Astrocyte (in vitro differentiated cells and primary cell): ENCODE measurements around the gene PDK2. TPM values are rescaled to one million over a fixed set of nuclear protein-coding genes. Genes with fewer than 3 reads are reported as not detected.

Experiments
- DNase-seq: peaks from one replicate; pipeline ENCODE4 v3.0.0-alpha.2; 2010; ENCODE audit warnings: low read depth
- FAIRE-seq: peaks from 2 replicates; lab custom pipeline; 2011; peaks lifted over from hg19 to GRCh38; lab: Jason Lieb, UNC
- H2AFZ ChIP-seq: 2 replicates; pipeline ENCODE4 v1.6.0; 2012; ENCODE audit warnings: low read depth, low read length, inconsistent platforms
- H3K27ac ChIP-seq: 2 replicates; pipeline ENCODE4 v1.5.1; 2011; ENCODE audit warnings: low read depth, low read length, inconsistent platforms
- H3K27me3 ChIP-seq: 2 replicates; pipeline ENCODE4 v1.6.0; 2011; ENCODE audit warnings: low read length, inconsistent platforms; ENCODE audit not compliant: insufficient read depth
- H3K36me3 ChIP-seq: 2 replicates; pipeline ENCODE4 v1.5.1; 2011; ENCODE audit warnings: low read length, inconsistent platforms; ENCODE audit not compliant: insufficient read depth
- H3K4me1 ChIP-seq: 2 replicates; pipeline ENCODE4 v1.5.1; 2011; ENCODE audit warnings: low read length, inconsistent platforms; ENCODE audit not compliant: insufficient read depth
- H3K4me2 ChIP-seq: 2 replicates; pipeline ENCODE4 v1.6.0; 2012; ENCODE audit warnings: low read length, inconsistent platforms
- H3K4me3 ChIP-seq: 2 replicates; pipeline ENCODE4 v1.5.1; 2011; ENCODE audit warnings: low read depth, mild to moderate bottlenecking, low read length, inconsistent platforms; ENCODE audit not compliant: insufficient read depth
- H3K79me2 ChIP-seq: 2 replicates; pipeline ENCODE4 v1.6.0; 2012; ENCODE audit warnings: mild to moderate bottlenecking, low read length, inconsistent platforms; ENCODE audit not compliant: insufficient read depth
- H3K9ac ChIP-seq: 2 replicates; pipeline ENCODE4 v1.6.0; 2012; ENCODE audit warnings: mild to moderate bottlenecking, low read length, inconsistent platforms
- H3K9me3 ChIP-seq: 2 replicates; pipeline ENCODE4 v1.5.1; 2012; ENCODE audit warnings: low read depth, mild to moderate bottlenecking, low read length, inconsistent platforms; ENCODE audit not compliant: insufficient read depth
- H4K20me1 ChIP-seq: 2 replicates; pipeline ENCODE4 v1.6.0; 2012; ENCODE audit warnings: low read length, inconsistent platforms; ENCODE audit not compliant: insufficient read depth
- H3K27ac Mint-ChIP-seq: one replicate; pipeline ENCODE4 v1.8.0; 2021; ENCODE audit warnings: mild to moderate bottlenecking, mixed read lengths; ENCODE audit not compliant: unreplicated experiment
- H3K27me3 Mint-ChIP-seq: one replicate; pipeline ENCODE4 v1.8.0; 2021; ENCODE audit warnings: low read depth, mixed read lengths; ENCODE audit not compliant: unreplicated experiment
- H3K36me3 Mint-ChIP-seq: one replicate; pipeline ENCODE4 v1.8.0; 2021; ENCODE audit warnings: low read depth, mixed read lengths; ENCODE audit not compliant: unreplicated experiment
- H3K4me1 Mint-ChIP-seq: one replicate; pipeline ENCODE4 v1.8.0; 2021; ENCODE audit warnings: low read depth, mixed read lengths; ENCODE audit not compliant: unreplicated experiment
- H3K4me3 Mint-ChIP-seq: one replicate; pipeline ENCODE4 v1.8.0; 2021; ENCODE audit warnings: mild to moderate bottlenecking, moderate library complexity, mixed read lengths; ENCODE audit not compliant: unreplicated experiment
- H3K9me3 Mint-ChIP-seq: one replicate; pipeline ENCODE4 v1.8.0; 2021; ENCODE audit warnings: mild to moderate bottlenecking, mixed read lengths; ENCODE audit not compliant: unreplicated experiment
- EZH2 ChIP-seq: IDR thresholded peaks from 2 replicates; pipeline ENCODE4 v1.6.1; 2012; ENCODE audit warnings: mild to moderate bottlenecking, low read length, inconsistent platforms; ENCODE audit not compliant: insufficient read depth
- total RNA-seq: library from RNA; stranded (reverse); gene quantifications from 2 replicates; pipeline ENCODE4 v1.2.1, GENCODE V29; 2021
- TF ChIP-seq, protein P1 (sequence below): IDR thresholded peaks from 2 replicates; pipeline ENCODE4 v1.5.1; 2011; ENCODE audit warnings: low read depth, mild to moderate bottlenecking, inconsistent platforms, low read length, moderate library complexity; ENCODE audit not compliant: insufficient read depth

The PDK2 gene
- total RNA-seq, 1 donor from 2014 or later, result 25.8 TPM

DNA sequence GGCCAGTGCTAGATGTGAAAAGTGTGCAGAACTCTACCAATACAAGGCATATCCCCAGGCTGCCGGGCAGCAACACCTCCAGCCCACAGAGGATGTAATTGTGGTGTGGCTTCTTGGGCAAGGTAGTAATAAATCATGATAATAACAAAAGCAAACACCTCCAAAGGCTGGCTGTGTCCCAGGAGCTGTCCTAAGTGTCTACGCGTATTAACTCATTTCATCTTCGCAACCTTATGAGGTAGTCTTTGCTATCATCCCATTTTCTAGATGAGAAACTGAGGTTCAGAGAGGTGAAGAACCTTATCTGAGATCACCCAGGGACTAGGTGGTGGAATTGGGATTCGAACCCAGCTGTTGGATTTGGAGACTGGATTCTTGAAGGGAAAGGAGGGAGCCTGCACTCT is 5.3 kb downstream of the PDK2 start:
- Mint-ChIP-seq H3K27me3 (peaks cover 3% of the 10 kb centered on the region), H3K4me1 (peaks cover 14% of the 10 kb centered on the region), H3K36me3 (peaks cover 9% of the 10 kb centered on the region), H3K4me3 (peak overlapping the region; percentile 6), H3K27ac (peak overlapping the region; percentile 47), H3K9me3 (no peaks in the 10 kb centered on the region)
- Histone ChIP-seq H3K9me3 (no peaks in the 10 kb centered on the region), H3K36me3 (no peaks in the 10 kb centered on the region), H3K4me1 (peaks cover 19% of the 10 kb centered on the region), H3K27ac (no peak overlapping the region), H3K4me3 (no peak overlapping the region), H3K4me2 (no peak overlapping the region), H2AFZ (no peak overlapping the region), H3K79me2 (peaks cover 5% of the 10 kb centered on the region), H3K27me3 (no peaks in the 10 kb centered on the region), H3K9ac (no peak overlapping the region), H4K20me1 (peaks cover 36% of the 10 kb centered on the region)
- TF ChIP-seq EZH2, result no peak
- TF ChIP-seq, protein P1, sequence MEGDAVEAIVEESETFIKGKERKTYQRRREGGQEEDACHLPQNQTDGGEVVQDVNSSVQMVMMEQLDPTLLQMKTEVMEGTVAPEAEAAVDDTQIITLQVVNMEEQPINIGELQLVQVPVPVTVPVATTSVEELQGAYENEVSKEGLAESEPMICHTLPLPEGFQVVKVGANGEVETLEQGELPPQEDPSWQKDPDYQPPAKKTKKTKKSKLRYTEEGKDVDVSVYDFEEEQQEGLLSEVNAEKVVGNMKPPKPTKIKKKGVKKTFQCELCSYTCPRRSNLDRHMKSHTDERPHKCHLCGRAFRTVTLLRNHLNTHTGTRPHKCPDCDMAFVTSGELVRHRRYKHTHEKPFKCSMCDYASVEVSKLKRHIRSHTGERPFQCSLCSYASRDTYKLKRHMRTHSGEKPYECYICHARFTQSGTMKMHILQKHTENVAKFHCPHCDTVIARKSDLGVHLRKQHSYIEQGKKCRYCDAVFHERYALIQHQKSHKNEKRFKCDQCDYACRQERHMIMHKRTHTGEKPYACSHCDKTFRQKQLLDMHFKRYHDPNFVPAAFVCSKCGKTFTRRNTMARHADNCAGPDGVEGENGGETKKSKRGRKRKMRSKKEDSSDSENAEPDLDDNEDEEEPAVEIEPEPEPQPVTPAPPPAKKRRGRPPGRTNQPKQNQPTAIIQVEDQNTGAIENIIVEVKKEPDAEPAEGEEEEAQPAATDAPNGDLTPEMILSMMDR, result no peak
- DNase-seq (no peak), FAIRE-seq (no peak)

DNA sequence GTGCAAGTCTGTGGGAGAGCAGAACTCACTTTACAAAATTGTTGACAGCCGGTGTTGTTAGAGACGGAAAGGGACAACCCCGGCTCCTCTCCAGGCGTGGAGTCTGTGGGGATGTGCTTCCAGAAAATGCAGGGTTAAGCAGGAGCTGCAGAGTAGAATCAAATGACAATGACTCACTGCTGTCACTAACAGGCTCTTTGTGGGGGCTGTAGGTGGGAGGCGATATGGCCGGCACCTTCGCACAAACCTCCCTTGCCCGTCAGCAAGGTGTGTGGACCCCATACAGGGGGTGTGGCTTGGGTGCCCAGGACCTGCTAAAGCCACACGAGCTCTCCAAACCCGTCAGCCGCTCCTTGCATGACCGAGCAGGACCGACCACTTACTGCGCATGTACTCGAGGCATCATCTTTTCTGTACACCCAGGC is 5.8 kb downstream of the PDK2 start:
- Histone ChIP-seq H3K27me3 (no peaks in the 10 kb centered on the region), H2AFZ (no peak overlapping the region), H3K4me3 (no peak overlapping the region), H3K9ac (no peak overlapping the region), H4K20me1 (peaks cover 36% of the 10 kb centered on the region), H3K9me3 (no peaks in the 10 kb centered on the region), H3K79me2 (peaks cover 2% of the 10 kb centered on the region), H3K4me1 (peaks cover 15% of the 10 kb centered on the region), H3K27ac (no peak overlapping the region), H3K4me2 (no peak overlapping the region), H3K36me3 (no peaks in the 10 kb centered on the region)
- Mint-ChIP-seq H3K9me3 (no peaks in the 10 kb centered on the region), H3K27me3 (peaks cover 3% of the 10 kb centered on the region), H3K27ac (peak overlapping the region; percentile 47), H3K36me3 (peaks cover 11% of the 10 kb centered on the region), H3K4me1 (peaks cover 14% of the 10 kb centered on the region), H3K4me3 (peak overlapping the region; percentile 6)
- DNase-seq, result no peak
- TF ChIP-seq, protein P1, result no peak
- no peak for TF ChIP-seq EZH2
- peak; percentile 55 for FAIRE-seq

DNA sequence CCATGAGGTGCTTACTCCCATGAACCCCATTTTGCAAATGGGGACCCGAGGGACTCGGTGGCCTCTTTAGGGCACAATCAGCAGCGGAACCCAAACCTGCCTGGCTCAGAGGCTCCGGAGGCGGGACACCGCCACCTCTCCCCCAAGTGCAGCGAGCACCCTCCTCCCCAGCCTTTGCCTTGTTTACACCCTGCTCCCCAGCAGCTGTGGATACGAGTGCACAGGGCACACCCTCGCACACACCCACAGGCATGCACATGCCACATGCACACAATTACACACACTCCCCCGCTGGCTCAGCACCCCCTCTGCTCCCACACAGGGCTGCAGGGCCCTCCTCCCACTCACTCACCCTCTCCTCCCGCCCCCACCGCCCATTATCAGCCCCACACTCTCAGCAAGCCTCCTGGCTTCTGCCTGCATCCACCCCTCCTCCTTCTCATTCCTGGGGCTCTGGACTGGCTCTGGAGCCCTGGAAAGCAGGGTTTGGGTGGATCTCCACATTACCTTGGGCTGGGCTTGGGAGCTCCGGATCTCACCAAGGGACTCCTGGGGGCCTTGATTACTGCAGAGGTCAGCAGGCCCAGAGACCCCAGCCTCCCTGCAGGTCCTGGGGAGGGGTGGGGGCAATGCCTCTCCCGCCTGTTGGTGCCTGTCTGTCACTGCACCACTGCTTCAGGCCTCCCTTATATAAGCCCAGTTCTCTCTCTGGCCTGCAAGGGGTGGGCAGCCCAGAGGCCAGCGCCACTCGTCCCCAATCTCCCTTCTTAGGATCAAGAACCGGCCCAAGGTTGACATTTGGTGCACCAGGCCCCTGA is 6.4 kb downstream of the PDK2 start:
- Histone ChIP-seq H3K27me3 (no peaks in the 10 kb centered on the region), H3K27ac (no peak overlapping the region), H3K4me3 (no peak overlapping the region), H3K4me2 (no peak overlapping the region), H3K9ac (no peak overlapping the region), H2AFZ (no peak overlapping the region), H4K20me1 (peaks cover 36% of the 10 kb centered on the region), H3K36me3 (no peaks in the 10 kb centered on the region), H3K9me3 (no peaks in the 10 kb centered on the region), H3K79me2 (no peaks in the 10 kb centered on the region), H3K4me1 (peaks cover 14% of the 10 kb centered on the region)
- H3K4me3 Mint-ChIP-seq, result no peak overlapping the region
- no peak for FAIRE-seq
- no peaks in the 10 kb centered on the region for H3K9me3 Mint-ChIP-seq
- H3K36me3 Mint-ChIP-seq, result peaks cover 14% of the 10 kb centered on the region
- H3K27me3 Mint-ChIP-seq, result peaks cover 3% of the 10 kb centered on the region
- no peak overlapping the region for H3K27ac Mint-ChIP-seq
- TF ChIP-seq, protein P1, result no peak
- no peak for TF ChIP-seq EZH2
- no peak for DNase-seq
- H3K4me1 Mint-ChIP-seq, result peaks cover 14% of the 10 kb centered on the region
